SK-N-SH (cell line): Measurements from ENCODE around the gene MRPL55. TPM values are rescaled to one million over a fixed set of nuclear protein-coding genes. Genes with fewer than 3 reads are reported as not detected.

Experiments used
- CTCF ChIA-PET: fragments of 300-600, 350-600 bp; formaldehyde crosslinking; extraction: SDS; loops from one replicate; lab custom pipeline; 2021; lab: Yijun Ruan, JAX
- POLR2A ChIA-PET: fragments of 350-600 bp; sonication (Branson Sonifier 250); formaldehyde crosslinking; extraction: SDS; loops from one replicate; lab custom pipeline; 2020; ENCODE audit warnings: antibody characterized with exemption, inconsistent platforms; lab: Yijun Ruan, JAX
- DNase-seq: peaks from one replicate; pipeline ENCODE4 v3.0.0; 2012
- H2AFZ ChIP-seq: fragments of 200-600 bp; sonication (generic); 2 replicates; pipeline ENCODE4 v1.8.1; 2016; ENCODE audit warnings: antibody characterized with exemption, mild to moderate bottlenecking, low read depth
- H3F3A ChIP-seq: fragments of 200-600 bp; sonication (generic); replicated peaks from 2 replicates; pipeline ENCODE3; 2016; ENCODE audit warnings: antibody characterized with exemption, mild to moderate bottlenecking; ENCODE audit not compliant: insufficient read depth
- H3K27ac ChIP-seq, 2 experiments: fragments of 200-500 bp in 1 of 2; fragments of 200-600 bp in 1 of 2; sonication (Bioruptor generic) in 1 of 2; sonication (generic), shearing (Covaris generic) in 1 of 2; 2 replicates each; pipeline versions ENCODE4 v1.5.1 to v1.6.1; 2014 to 2016; ENCODE audit warnings: low read depth in 2 of 2, inconsistent platforms in 1 of 2, low read length in 1 of 2, mild to moderate bottlenecking in 1 of 2, mixed read lengths in 1 of 2
- H3K27me3 ChIP-seq: fragments of 200-600 bp; sonication (generic), shearing (Covaris generic); 2 replicates; pipeline ENCODE4 v1.6.1; 2016; ENCODE audit warnings: mixed run types; ENCODE audit not compliant: insufficient read depth
- H3K36me3 ChIP-seq, 2 experiments: fragments of 200-500 bp in 1 of 2; fragments of 200-600 bp in 1 of 2; sonication (Bioruptor generic) in 1 of 2; sonication (generic) in 1 of 2; replicated peaks in 1 of 2; 2 replicates each; pipeline versions ENCODE3 to v1.5.1; 2014 to 2016; ENCODE audit warnings: low read length in 1 of 2, mild to moderate bottlenecking in 1 of 2; ENCODE audit not compliant: insufficient read depth in 2 of 2, control insufficient read depth in 1 of 2
- H3K4me1 ChIP-seq, 2 experiments: fragments of 200-500 bp in 1 of 2; fragments of 200-600 bp in 1 of 2; sonication (Bioruptor generic) in 1 of 2; sonication (generic), shearing (Covaris generic) in 1 of 2; 2 replicates each; pipeline versions ENCODE4 v1.5.1 to v1.6.1; 2014 to 2016; ENCODE audit warnings: low read depth in 1 of 2, low read length in 1 of 2, mixed run types in 1 of 2; ENCODE audit not compliant: insufficient read depth in 2 of 2, control insufficient read depth in 1 of 2
- H3K4me2 ChIP-seq: fragments of 200-600 bp; sonication (generic), shearing (Covaris generic); 2 replicates; pipeline ENCODE4 v1.6.1; 2017; ENCODE audit warnings: mixed run types
- H3K4me3 ChIP-seq, 2 experiments: fragments of 200-500 bp in 1 of 2; fragments of 200-600 bp in 1 of 2; sonication (Bioruptor generic) in 1 of 2; sonication (generic), shearing (Covaris generic) in 1 of 2; 2 replicates each; pipeline versions ENCODE4 v1.5.1 to v1.8.1; 2014 to 2016; ENCODE audit warnings: low read depth in 2 of 2, inconsistent platforms in 1 of 2, low read length in 1 of 2, mild to moderate bottlenecking in 1 of 2, mixed read lengths in 1 of 2, moderate library complexity in 1 of 2
- H3K79me2 ChIP-seq: fragments of 200-600 bp; sonication (generic); 2 replicates; pipeline ENCODE4 v1.8.1; 2017; ENCODE audit warnings: mild to moderate bottlenecking; ENCODE audit not compliant: insufficient read depth
- H3K9ac ChIP-seq: fragments of 200-600 bp; sonication (generic); 2 replicates; pipeline ENCODE4 v1.6.1; 2017; ENCODE audit warnings: mixed run types
- H3K9me2 ChIP-seq: fragments of 200-600 bp; sonication (generic); 2 replicates; pipeline ENCODE4 v1.6.1; 2017; ENCODE audit warnings: mixed run types
- H3K9me3 ChIP-seq: fragments of 200-600 bp; sonication (generic); 2 replicates; pipeline ENCODE4 v1.6.1; 2017; ENCODE audit warnings: mixed run types, mild to moderate bottlenecking, moderate library complexity
- H4K20me1 ChIP-seq: fragments of 200-600 bp; sonication (generic); 2 replicates; pipeline ENCODE4 v1.6.1; 2017; ENCODE audit warnings: mild to moderate bottlenecking, mixed run types; ENCODE audit not compliant: insufficient read depth
- EZH2phosphoT487 ChIP-seq: fragments of 200-600 bp; sonication (generic); IDR thresholded peaks from 2 replicates; pipeline ENCODE4 v1.6.1; 2017; ENCODE audit warnings: low read depth, mixed run types, mild to moderate bottlenecking, antibody characterized with exemption, moderate library complexity, borderline replicate concordance
- GABPA ChIP-seq: IDR thresholded peaks from 2 replicates; pipeline ENCODE4 v1.4.0; 2012; ENCODE audit warnings: low read depth, mild to moderate bottlenecking
- GATA2 ChIP-seq: sonication (generic); formaldehyde crosslinking; IDR thresholded peaks from 2 replicates; pipeline ENCODE4 v1.5.0; 2020; ENCODE audit warnings: mild to moderate bottlenecking, missing genetic modification reagents
- NFIC ChIP-seq: IDR thresholded peaks from 2 replicates; pipeline ENCODE4 v1.4.0; 2012; ENCODE audit warnings: borderline replicate concordance
- RAD21 ChIP-seq: IDR thresholded peaks from 2 replicates; pipeline ENCODE4 v1.6.1; 2012; ENCODE audit warnings: mild to moderate bottlenecking, low read length
- RFX5 ChIP-seq: IDR thresholded peaks from 2 replicates; pipeline ENCODE4 v1.6.1; 2012; ENCODE audit warnings: mild to moderate bottlenecking, improper control_type of control experiment, low read length
- RXRA ChIP-seq: IDR thresholded peaks from 2 replicates; pipeline ENCODE4 v1.4.0; 2012; ENCODE audit warnings: low read depth, mild to moderate bottlenecking, borderline replicate concordance
- TCF12 ChIP-seq: IDR thresholded peaks from 2 replicates; pipeline ENCODE4 v1.4.0; 2012
- TEAD4 ChIP-seq: IDR thresholded peaks from 2 replicates; pipeline ENCODE4 v1.4.0; 2012; ENCODE audit warnings: mild to moderate bottlenecking, borderline replicate concordance; ENCODE audit not compliant: insufficient read depth
- YY1 ChIP-seq: IDR thresholded peaks from 2 replicates; pipeline ENCODE4 v1.4.0; 2012; ENCODE audit warnings: low read depth, mild to moderate bottlenecking
- WGBS: methylation state at CpG from one replicate; pipeline ENCODE4 v1.1.6; 2017; ENCODE audit warnings: low lambda C conversion rate; 5-methylcytosine and 5-hydroxymethylcytosine counted together
- polyA plus RNA-seq, 3 experiments: library from polyadenylated mRNA; depleted of rRNA; stranded (reverse); fragments of >200 nt; gene quantifications; 2 replicates each; pipeline ENCODE4 v1.2.3, GENCODE V29; 2012
- TF ChIP-seq, protein P1 (sequence below): IDR thresholded peaks from 2 replicates; pipeline ENCODE4 v1.4.0; 2012; ENCODE audit warnings: low read depth, borderline replicate concordance
- TF ChIP-seq, protein P2 (sequence below): fragments of 150-350 bp; IDR thresholded peaks from 2 replicates; pipeline ENCODE4 v1.6.1; 2017; ENCODE audit warnings: antibody characterized with exemption, low read length, low read depth, borderline replicate concordance
- TF ChIP-seq, protein P3 (sequence below): IDR thresholded peaks from 2 replicates; pipeline ENCODE4; 2012
- TF ChIP-seq, protein P4 (sequence below): fragments of 200-600 bp; sonication (generic); IDR thresholded peaks from 2 replicates; pipeline ENCODE4 v1.6.1; 2017; ENCODE audit warnings: antibody characterized with exemption, mild to moderate bottlenecking, moderate library complexity

Gene MRPL55
- polyA plus RNA-seq, 1 of the 3 experiments (the other 2 are of a cell fraction): 75.3 TPM

DNA sequence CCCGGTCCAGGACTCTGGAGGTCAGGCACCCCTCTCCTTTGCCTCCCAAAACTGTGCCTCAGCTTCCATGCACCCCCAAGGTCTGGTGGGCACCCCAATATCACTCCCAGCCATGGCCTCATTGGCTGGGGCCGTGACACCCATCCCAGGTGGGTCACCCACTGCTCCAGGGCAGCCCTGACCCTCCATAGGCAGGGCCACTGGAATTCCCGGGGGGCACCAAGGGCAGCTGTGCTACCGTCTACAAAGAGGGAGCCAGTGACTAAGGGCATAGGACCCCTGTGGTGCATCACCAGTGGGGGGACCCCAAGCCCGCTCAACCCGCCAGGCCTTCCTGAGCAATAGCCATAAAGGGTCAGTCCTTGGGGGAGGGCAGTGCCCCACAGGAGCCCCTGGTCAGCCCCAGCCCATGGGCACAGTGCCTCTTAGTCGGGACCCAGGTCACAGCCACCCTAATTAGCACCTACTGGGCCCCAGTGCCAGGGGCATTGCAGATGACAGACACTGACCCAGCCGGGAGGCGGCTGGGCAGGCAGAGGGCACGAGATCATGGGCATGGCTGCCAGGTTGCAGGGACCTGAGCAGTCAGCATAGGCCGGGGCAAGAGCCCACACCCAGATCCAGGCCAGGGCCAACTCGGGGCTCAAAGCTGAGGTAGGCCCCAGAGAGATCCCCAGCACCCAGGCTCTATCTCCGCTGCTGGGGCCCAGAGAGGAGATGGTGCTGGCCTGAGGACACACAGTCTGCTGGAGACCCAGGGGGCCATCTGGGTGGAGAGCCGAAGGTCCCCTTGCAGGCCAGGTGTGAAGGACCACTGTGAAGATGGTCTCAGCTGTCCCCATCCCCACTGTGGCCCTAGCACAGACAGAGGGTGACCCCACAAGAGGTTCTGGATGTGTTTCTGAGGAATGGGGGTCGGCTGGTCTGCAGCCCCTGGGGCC lies 45.6 kb downstream of the MRPL55 start (continued):
- no peak for TF ChIP-seq EZH2phosphoT487
- TF ChIP-seq, protein P1, sequence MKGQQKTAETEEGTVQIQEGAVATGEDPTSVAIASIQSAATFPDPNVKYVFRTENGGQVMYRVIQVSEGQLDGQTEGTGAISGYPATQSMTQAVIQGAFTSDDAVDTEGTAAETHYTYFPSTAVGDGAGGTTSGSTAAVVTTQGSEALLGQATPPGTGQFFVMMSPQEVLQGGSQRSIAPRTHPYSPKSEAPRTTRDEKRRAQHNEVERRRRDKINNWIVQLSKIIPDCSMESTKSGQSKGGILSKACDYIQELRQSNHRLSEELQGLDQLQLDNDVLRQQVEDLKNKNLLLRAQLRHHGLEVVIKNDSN: no peak

DNA sequence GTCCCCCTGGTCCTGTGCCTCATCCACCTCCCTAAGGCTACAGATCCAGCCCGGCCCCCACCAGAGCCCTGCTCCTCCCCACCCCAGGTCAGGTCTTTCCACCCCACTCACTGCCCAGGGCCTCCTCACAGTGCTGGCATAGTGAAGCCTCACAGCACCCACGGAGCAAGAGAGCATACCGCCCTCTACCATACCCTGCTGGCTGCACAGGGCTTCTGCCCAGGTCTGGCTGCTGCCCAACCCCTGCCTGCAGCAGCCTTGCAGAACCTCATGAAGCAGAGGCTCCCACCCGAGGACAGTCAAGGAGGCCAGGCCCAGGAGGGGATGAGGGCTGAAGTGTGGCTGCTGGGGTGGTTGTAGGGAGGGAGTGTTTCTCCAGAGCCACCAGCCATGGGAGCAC lies 46.3 kb downstream of the MRPL55 start:
- no peak overlapping the region for H3K4me2 ChIP-seq
- H4K20me1 ChIP-seq: no peaks in the 10 kb centered on the region
- H3K9ac ChIP-seq: no peak overlapping the region
- POLR2A ChIA-PET: no interaction called here
- H2AFZ ChIP-seq: no peak overlapping the region
- peaks cover 37% of the 10 kb centered on the region; the same call in 1 of the 2 replicates for H3K27me3 ChIP-seq
- CTCF ChIA-PET: no interaction called here
- 38% methylated on average over 2 of the region's 4 CpGs for WGBS
- no peaks in the 10 kb centered on the region for H3K9me2 ChIP-seq
- no peak overlapping the region for H3K4me3 ChIP-seq
- no peaks in the 10 kb centered on the region for H3K9me3 ChIP-seq
- DNase-seq: no peak
- no peaks in the 10 kb centered on the region for H3K79me2 ChIP-seq
- TF ChIP-seq, protein P2, sequence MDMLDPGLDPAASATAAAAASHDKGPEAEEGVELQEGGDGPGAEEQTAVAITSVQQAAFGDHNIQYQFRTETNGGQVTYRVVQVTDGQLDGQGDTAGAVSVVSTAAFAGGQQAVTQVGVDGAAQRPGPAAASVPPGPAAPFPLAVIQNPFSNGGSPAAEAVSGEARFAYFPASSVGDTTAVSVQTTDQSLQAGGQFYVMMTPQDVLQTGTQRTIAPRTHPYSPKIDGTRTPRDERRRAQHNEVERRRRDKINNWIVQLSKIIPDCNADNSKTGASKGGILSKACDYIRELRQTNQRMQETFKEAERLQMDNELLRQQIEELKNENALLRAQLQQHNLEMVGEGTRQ: no peak
- no peak for TF ChIP-seq NFIC
- TF ChIP-seq, protein P3, sequence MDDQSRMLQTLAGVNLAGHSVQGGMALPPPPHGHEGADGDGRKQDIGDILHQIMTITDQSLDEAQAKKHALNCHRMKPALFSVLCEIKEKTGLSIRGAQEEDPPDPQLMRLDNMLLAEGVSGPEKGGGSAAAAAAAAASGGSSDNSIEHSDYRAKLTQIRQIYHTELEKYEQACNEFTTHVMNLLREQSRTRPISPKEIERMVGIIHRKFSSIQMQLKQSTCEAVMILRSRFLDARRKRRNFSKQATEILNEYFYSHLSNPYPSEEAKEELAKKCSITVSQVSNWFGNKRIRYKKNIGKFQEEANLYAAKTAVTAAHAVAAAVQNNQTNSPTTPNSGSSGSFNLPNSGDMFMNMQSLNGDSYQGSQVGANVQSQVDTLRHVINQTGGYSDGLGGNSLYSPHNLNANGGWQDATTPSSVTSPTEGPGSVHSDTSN: no peak
- TF ChIP-seq YY1: no peak
- TF ChIP-seq GATA2 (CRISPR knock-in tag): no peak
- TF ChIP-seq TEAD4: no peak
- TF ChIP-seq TCF12: no peak
- TF ChIP-seq GABPA: no peak
- TF ChIP-seq RFX5: no peak
- TF ChIP-seq, protein P1: no peak
- no peak for TF ChIP-seq RAD21
- TF ChIP-seq RXRA: no peak
- TF ChIP-seq, protein P4, sequence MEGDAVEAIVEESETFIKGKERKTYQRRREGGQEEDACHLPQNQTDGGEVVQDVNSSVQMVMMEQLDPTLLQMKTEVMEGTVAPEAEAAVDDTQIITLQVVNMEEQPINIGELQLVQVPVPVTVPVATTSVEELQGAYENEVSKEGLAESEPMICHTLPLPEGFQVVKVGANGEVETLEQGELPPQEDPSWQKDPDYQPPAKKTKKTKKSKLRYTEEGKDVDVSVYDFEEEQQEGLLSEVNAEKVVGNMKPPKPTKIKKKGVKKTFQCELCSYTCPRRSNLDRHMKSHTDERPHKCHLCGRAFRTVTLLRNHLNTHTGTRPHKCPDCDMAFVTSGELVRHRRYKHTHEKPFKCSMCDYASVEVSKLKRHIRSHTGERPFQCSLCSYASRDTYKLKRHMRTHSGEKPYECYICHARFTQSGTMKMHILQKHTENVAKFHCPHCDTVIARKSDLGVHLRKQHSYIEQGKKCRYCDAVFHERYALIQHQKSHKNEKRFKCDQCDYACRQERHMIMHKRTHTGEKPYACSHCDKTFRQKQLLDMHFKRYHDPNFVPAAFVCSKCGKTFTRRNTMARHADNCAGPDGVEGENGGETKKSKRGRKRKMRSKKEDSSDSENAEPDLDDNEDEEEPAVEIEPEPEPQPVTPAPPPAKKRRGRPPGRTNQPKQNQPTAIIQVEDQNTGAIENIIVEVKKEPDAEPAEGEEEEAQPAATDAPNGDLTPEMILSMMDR: no peak
- TF ChIP-seq, all 33 proteins: peak for 0
- Histone ChIP-seq H3K36me3 (no peaks in the 10 kb centered on the region), H3K4me1 (peaks cover 0 to 3% of the 10 kb centered on the region in 2 experiments; a peak in 2 of 4 replicates), H3F3A (no peaks in the 10 kb centered on the region), H3K27ac (no peak overlapping the region)
